K562 (cell line): Measurements from ENCODE around the gene SDC3.

Experiments used
- CTCF ChIP-seq, 3 experiments: IDR thresholded peaks in 2 of 3; conservative IDR thresholded peaks in 1 of 3; 2 replicates each; pipeline ENCODE4 v1.5.1; 2011 to 2012; ENCODE audit warnings: low read length in 3 of 3, mild to moderate bottlenecking in 3 of 3, control low read depth in 2 of 3, improper control_type of control experiment in 1 of 3, inconsistent platforms in 1 of 3, low read depth in 1 of 3, mixed read lengths in 1 of 3, moderate library complexity in 1 of 3; ENCODE audit not compliant: insufficient read depth in 2 of 3
- GABPA ChIP-seq: fragments of 200-800 bp; sonication (Bioruptor generic); conservative IDR thresholded peaks from 2 replicates; pipeline ENCODE4 v1.6.1; 2016; ENCODE audit warnings: low read depth, missing genetic modification characterization, missing compliant biosample characterization
- POLR2A ChIP-seq: fragments of 450-650 bp; conservative IDR thresholded peaks from 2 replicates; pipeline ENCODE4 v1.6.1; 2016
- TF ChIP-seq, protein P1 (sequence below): sonication (generic); formaldehyde crosslinking; IDR thresholded peaks from 2 replicates; pipeline ENCODE4 v1.8.1; 2023; ENCODE audit warnings: mild to moderate bottlenecking, missing genetic modification reagents
- TF ChIP-seq, protein P2 (sequence below): IDR thresholded peaks from 2 replicates; pipeline ENCODE4 v1.6.1; 2012; ENCODE audit warnings: low read depth, low read length, improper control_type of control experiment, borderline replicate concordance
- TF ChIP-seq, protein P3 (sequence below): sonication (generic); formaldehyde crosslinking; IDR thresholded peaks from 2 replicates; pipeline ENCODE4 v1.8.1; 2022; ENCODE audit warnings: missing genetic modification reagents

- no peak for TF ChIP-seq CTCF (IDR thresholded peaks at IDR 0.05 in 2 of 3, conservative IDR thresholded peaks at IDR 0.05 in 1 of 3; ENCODE audit: insufficient read depth in 2 of 3, low read depth in 1 of 3, low read length in 3 of 3)
- TF ChIP-seq, protein P1, sequence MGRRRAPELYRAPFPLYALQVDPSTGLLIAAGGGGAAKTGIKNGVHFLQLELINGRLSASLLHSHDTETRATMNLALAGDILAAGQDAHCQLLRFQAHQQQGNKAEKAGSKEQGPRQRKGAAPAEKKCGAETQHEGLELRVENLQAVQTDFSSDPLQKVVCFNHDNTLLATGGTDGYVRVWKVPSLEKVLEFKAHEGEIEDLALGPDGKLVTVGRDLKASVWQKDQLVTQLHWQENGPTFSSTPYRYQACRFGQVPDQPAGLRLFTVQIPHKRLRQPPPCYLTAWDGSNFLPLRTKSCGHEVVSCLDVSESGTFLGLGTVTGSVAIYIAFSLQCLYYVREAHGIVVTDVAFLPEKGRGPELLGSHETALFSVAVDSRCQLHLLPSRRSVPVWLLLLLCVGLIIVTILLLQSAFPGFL (CRISPR knock-in tag), result no peak
- TF ChIP-seq, protein P2, sequence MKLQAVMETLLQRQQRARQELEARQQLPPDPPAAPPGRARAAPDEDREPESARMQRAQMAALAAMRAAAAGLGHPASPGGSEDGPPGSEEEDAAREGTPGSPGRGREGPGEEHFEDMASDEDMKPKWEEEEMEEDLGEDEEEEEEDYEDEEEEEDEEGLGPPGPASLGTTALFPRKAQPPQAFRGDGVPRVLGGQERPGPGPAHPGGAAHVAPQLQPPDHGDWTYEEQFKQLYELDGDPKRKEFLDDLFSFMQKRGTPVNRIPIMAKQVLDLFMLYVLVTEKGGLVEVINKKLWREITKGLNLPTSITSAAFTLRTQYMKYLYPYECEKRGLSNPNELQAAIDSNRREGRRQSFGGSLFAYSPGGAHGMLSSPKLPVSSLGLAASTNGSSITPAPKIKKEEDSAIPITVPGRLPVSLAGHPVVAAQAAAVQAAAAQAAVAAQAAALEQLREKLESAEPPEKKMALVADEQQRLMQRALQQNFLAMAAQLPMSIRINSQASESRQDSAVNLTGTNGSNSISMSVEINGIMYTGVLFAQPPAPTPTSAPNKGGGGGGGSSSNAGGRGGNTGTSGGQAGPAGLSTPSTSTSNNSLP, result no peak
- TF ChIP-seq, protein P3, sequence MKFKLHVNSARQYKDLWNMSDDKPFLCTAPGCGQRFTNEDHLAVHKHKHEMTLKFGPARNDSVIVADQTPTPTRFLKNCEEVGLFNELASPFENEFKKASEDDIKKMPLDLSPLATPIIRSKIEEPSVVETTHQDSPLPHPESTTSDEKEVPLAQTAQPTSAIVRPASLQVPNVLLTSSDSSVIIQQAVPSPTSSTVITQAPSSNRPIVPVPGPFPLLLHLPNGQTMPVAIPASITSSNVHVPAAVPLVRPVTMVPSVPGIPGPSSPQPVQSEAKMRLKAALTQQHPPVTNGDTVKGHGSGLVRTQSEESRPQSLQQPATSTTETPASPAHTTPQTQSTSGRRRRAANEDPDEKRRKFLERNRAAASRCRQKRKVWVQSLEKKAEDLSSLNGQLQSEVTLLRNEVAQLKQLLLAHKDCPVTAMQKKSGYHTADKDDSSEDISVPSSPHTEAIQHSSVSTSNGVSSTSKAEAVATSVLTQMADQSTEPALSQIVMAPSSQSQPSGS (CRISPR knock-in tag), result no peak
- TF ChIP-seq GABPA (tag), result no peak
- peak; percentile 65; the same call in 1 of the 2 replicates for TF ChIP-seq POLR2A
These were observed 22.1 kb upstream of the SDC3 start for GRCh38 chr1:30930631-30931173.
